ENCODE data around the gene GORASP1.

GORASP1 gene

GRCh38 chr3:39102504-39103323 lies 4.7 kb downstream of the GORASP1 start:
- DNase-seq (ENCODE audit: low spot score), result no peak

GRCh38 chr3:39101022-39101689 lies 6.3 kb downstream of the GORASP1 start:
- peak; percentile 77 for DNase-seq (ENCODE audit: low spot score)

- DNase-seq (ENCODE audit: low spot score), result no peak
These were observed 6.9 kb downstream of the GORASP1 start for GRCh38 chr3:39100500-39100886.

GRCh38 chr3:39099738-39100499 lies 7.5 kb downstream of the GORASP1 start:
- DNase-seq (ENCODE audit: low spot score), result no peak

GRCh38 chr3:39099242-39099641 lies 8.2 kb downstream of the GORASP1 start:
- no peak for DNase-seq (ENCODE audit: low spot score)

- no peak for DNase-seq (ENCODE audit: low spot score)
These were observed 8.9 kb downstream of the GORASP1 start for GRCh38 chr3:39098473-39099000.

GRCh38 chr3:39097716-39098472 lies 9.5 kb downstream of the GORASP1 start:
- DNase-seq (ENCODE audit: low spot score), result no peak

GRCh38 chr3:39096775-39097174 lies 10.7 kb downstream of the GORASP1 start:
- DNase-seq (ENCODE audit: low spot score), result no peak

- no peak for DNase-seq (ENCODE audit: low spot score)
These were observed 11.6 kb downstream of the GORASP1 start for GRCh38 chr3:39095778-39096177.

GRCh38 chr3:39094851-39095677 lies 12.4 kb downstream of the GORASP1 start:
- DNase-seq (ENCODE audit: low spot score), result no peak

GRCh38 chr3:39090922-39091321 lies 16.5 kb downstream of the GORASP1 start:
- no peak for DNase-seq (ENCODE audit: low spot score)

GRCh38 chr3:39088889-39089288 lies 18.5 kb downstream of the GORASP1 start:
- DNase-seq (ENCODE audit: low spot score), result no peak

- DNase-seq (ENCODE audit: low spot score), result no peak
These were observed 19.0 kb downstream of the GORASP1 start for GRCh38 chr3:39088456-39088855.

GRCh38 chr3:39086144-39086543 lies 21.3 kb downstream of the GORASP1 start:
- DNase-seq (ENCODE audit: low spot score), result no peak

- DNase-seq (ENCODE audit: low spot score), result no peak
These were observed 24.6 kb downstream of the GORASP1 start for GRCh38 chr3:39082666-39083313.

GRCh38 chr3:39080026-39080425 lies 27.4 kb downstream of the GORASP1 start:
- DNase-seq (ENCODE audit: low spot score), result no peak

GRCh38 chr3:39079530-39079929 lies 27.9 kb downstream of the GORASP1 start:
- DNase-seq (ENCODE audit: low spot score), result no peak

GRCh38 chr3:39075910-39076309 lies 31.5 kb downstream of the GORASP1 start:
- no peak for DNase-seq (ENCODE audit: low spot score)

- DNase-seq (ENCODE audit: low spot score), result no peak
These were observed 38.9 kb downstream of the GORASP1 start for GRCh38 chr3:39068556-39068955.

GRCh38 chr3:39067286-39067685 lies 40.1 kb downstream of the GORASP1 start:
- DNase-seq (ENCODE audit: low spot score), result no peak
